ENCODE data around the gene PTPRT. TPM values are rescaled to one million over a fixed set of nuclear protein-coding genes. Genes with fewer than 3 reads are reported as not detected.
A peak's percentile ranks its signal among the peaks of the same experiment; 100 is the strongest.

Gene PTPRT
- under 1 TPM; 0.11 to 0.35 TPM for total RNA-seq

- H3K9me3 ChIP-seq: no peaks in the 10 kb centered on the region
- no peak for DNase-seq (ENCODE audit: low spot score)
These were observed at the start of gene PTPRT for GRCh38 chr20:43189554-43190331. Gene PTPRT, minus strand, starts transcription at chr20:43189906. Its CDS starts 173 bp downstream, at chr20:43189733.

GRCh38 chr20:43238833-43239232, 49.1 kb upstream of the PTPRT start:
- Histone ChIP-seq H3K27me3 (no peaks in the 10 kb centered on the region), H3K4me3 (no peak overlapping the region), H3K36me3 (no peaks in the 10 kb centered on the region), H3K27ac (no peak overlapping the region), H3K4me1 (no peaks in the 10 kb centered on the region), H3K9me3 (peaks cover 0 to 5% of the 10 kb centered on the region in 2 donors)
- no peak for DNase-seq (ENCODE audit: low spot score)
- TF ChIP-seq CTCF (IDR thresholded peaks at IDR 0.05): no peak

More at GRCh38 chr20:43189554-43190331, at the start of gene PTPRT:
- Histone ChIP-seq H3K4me1 (peaks cover 0 to 16% of the 10 kb centered on the region in 2 donors), H3K4me3 (peak within 1 kb of the TSS in 1 of 2 donors; percentile 26), H3K36me3 (no peaks in the 10 kb centered on the region), H3K27ac (no peak within 1 kb of the TSS), H3K27me3 (peaks cover 5 to 10% of the 10 kb centered on the region in 2 donors)
- TF ChIP-seq CTCF (IDR thresholded peaks at IDR 0.05): no peak

- no peaks in the 10 kb centered on the region for H3K27me3 ChIP-seq
- H3K4me3 ChIP-seq: no peak overlapping the region
- no peak overlapping the region for H3K27ac ChIP-seq
- peaks cover 0 to 5% of the 10 kb centered on the region in 2 donors for H3K9me3 ChIP-seq
- H3K36me3 ChIP-seq: no peaks in the 10 kb centered on the region
- no peak for TF ChIP-seq CTCF (IDR thresholded peaks at IDR 0.05)
- DNase-seq (ENCODE audit: low spot score): no peak
- H3K4me1 ChIP-seq: no peaks in the 10 kb centered on the region
These were observed 48.6 kb upstream of the PTPRT start for GRCh38 chr20:43238266-43238665.

GRCh38 chr20:43237651-43238168, 48.0 kb upstream of the PTPRT start:
- no peaks in the 10 kb centered on the region for H3K4me1 ChIP-seq
- H3K36me3 ChIP-seq: no peaks in the 10 kb centered on the region
- DNase-seq (ENCODE audit: low spot score): no peak
- H3K9me3 ChIP-seq: peaks cover 0 to 5% of the 10 kb centered on the region in 2 donors
- no peaks in the 10 kb centered on the region for H3K27me3 ChIP-seq
- no peak overlapping the region for H3K4me3 ChIP-seq
- H3K27ac ChIP-seq: no peak overlapping the region
- TF ChIP-seq CTCF (IDR thresholded peaks at IDR 0.05): no peak

GRCh38 chr20:43235998-43236397, 46.3 kb upstream of the PTPRT start:
- no peak overlapping the region for H3K27ac ChIP-seq
- H3K9me3 ChIP-seq: peaks cover 0 to 5% of the 10 kb centered on the region in 2 donors
- no peaks in the 10 kb centered on the region for H3K36me3 ChIP-seq
- no peaks in the 10 kb centered on the region for H3K27me3 ChIP-seq
- no peak overlapping the region for H3K4me3 ChIP-seq
- no peak for TF ChIP-seq CTCF (IDR thresholded peaks at IDR 0.05)
- DNase-seq (ENCODE audit: low spot score): no peak
- H3K4me1 ChIP-seq: no peaks in the 10 kb centered on the region
